ENCODE data around the gene TRIM7.

- no peak for TF ChIP-seq CTCF (IDR thresholded peaks at IDR 0.05)
- no peak for TF ChIP-seq POLR2A (IDR thresholded peaks at IDR 0.05)
- no peak for TF ChIP-seq EP300 (IDR thresholded peaks at IDR 0.05)
- no peak for TF ChIP-seq POLR2AphosphoS5 (IDR thresholded peaks at IDR 0.05)
These were observed 14.5 kb upstream of the TRIM7 start for GRCh38 chr5:181219262-181220177.

Data from stomach (tissue), 4 donors.